ENCODE data around the gene CSTPP1.

GRCh38 chr11:46970913-46971625, 34.5 kb downstream of the CSTPP1 start:
- TF ChIP-seq, protein P1, sequence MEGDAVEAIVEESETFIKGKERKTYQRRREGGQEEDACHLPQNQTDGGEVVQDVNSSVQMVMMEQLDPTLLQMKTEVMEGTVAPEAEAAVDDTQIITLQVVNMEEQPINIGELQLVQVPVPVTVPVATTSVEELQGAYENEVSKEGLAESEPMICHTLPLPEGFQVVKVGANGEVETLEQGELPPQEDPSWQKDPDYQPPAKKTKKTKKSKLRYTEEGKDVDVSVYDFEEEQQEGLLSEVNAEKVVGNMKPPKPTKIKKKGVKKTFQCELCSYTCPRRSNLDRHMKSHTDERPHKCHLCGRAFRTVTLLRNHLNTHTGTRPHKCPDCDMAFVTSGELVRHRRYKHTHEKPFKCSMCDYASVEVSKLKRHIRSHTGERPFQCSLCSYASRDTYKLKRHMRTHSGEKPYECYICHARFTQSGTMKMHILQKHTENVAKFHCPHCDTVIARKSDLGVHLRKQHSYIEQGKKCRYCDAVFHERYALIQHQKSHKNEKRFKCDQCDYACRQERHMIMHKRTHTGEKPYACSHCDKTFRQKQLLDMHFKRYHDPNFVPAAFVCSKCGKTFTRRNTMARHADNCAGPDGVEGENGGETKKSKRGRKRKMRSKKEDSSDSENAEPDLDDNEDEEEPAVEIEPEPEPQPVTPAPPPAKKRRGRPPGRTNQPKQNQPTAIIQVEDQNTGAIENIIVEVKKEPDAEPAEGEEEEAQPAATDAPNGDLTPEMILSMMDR (IDR thresholded peaks at IDR 0.05; ENCODE audit: low read length): no peak
- no peak for TF ChIP-seq EZH2 (IDR thresholded peaks at IDR 0.05; ENCODE audit: borderline replicate concordance, low read length)

All from OCI-LY1 (cell line).